T-helper 1 cell treated with Interleukin-12 subunit alpha and Interleukin-12 subunit beta and Interleukin-4 antibody, amounts not matched to agents 30 μg/mL and 1 μg/mL, for 36 hours (primary cell): ENCODE results near the gene KRT14.
"Not testable (repeated sequence)": the region's sequence is repeated elsewhere in the genome, so short reads cannot be mapped to it uniquely, and the experiment has no call there.

Experiments
- H3K27ac Mint-ChIP-seq: one replicate; pipeline ENCODE4 v1.8.0; 2021; ENCODE audit warnings: mild to moderate bottlenecking, mixed read lengths
- H3K27me3 Mint-ChIP-seq: one replicate; pipeline ENCODE4 v1.8.0; 2021; ENCODE audit warnings: low read depth, mixed read lengths
- H3K36me3 Mint-ChIP-seq: one replicate; pipeline ENCODE4 v1.8.0; 2021; ENCODE audit warnings: low read depth, mixed read lengths
- H3K4me1 Mint-ChIP-seq: one replicate; pipeline ENCODE4 v1.8.0; 2021; ENCODE audit warnings: low read depth, mixed read lengths
- H3K4me3 Mint-ChIP-seq: one replicate; pipeline ENCODE4 v1.8.0; 2021; ENCODE audit warnings: mild to moderate bottlenecking, moderate library complexity, mixed read lengths
- H3K9me3 Mint-ChIP-seq: one replicate; pipeline ENCODE4 v1.8.0; 2021; ENCODE audit warnings: mixed read lengths

The KRT14 gene

GRCh38 chr17:41579484-41580243 lies 7.0 kb downstream of the KRT14 start:
- Mint-ChIP-seq H3K9me3 (no peaks in the 10 kb centered on the region), H3K27ac (no peak overlapping the region), H3K4me3 (no peak overlapping the region), H3K4me1 (peaks cover 6% of the 10 kb centered on the region), H3K36me3 (no peaks in the 10 kb centered on the region), H3K27me3 (peaks cover 20% of the 10 kb centered on the region)

DNA sequence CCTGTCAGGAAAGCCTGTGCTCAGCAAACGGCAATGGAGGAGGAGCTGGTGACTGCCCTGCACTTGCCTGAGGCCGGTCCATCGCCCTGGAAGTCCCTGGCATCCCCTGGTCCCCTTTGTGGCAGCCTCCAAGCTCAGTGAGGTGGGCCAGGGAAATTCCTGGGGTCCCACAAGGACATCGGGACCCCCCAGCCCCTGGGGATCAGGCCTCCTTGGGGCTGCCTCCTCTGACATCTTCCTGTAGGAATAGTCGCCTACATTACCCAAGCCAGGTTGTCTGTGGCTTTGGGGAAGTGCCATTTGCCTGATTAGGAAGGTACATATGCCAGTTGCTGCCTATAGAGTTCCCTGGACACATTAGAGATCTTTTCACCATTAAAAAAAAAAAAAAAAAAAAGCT lies 7.7 kb downstream of the KRT14 start:
- no peak overlapping the region for H3K4me3 Mint-ChIP-seq

DNA sequence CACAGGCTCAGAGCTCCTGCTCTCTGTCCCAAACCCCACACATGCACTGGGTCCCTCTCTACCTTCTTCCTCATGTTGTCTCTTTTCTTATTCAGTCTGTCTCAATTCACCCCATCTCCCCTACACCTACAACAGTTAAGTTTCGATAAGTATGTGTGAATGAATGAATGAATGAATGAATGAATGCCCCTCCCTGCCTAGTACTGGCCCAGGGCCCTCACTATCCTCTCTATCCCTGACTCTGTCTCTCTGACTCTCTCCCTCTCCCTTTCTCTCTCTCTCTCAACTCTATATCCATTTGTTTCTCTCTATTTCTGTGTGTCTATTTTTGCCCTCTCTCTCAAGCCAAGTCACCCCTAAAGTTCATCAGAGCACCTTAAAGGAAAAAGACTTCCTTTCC lies 8.2 kb downstream of the KRT14 start:
- Mint-ChIP-seq H3K27ac (no peak overlapping the region), H3K27me3 (peaks cover 21% of the 10 kb centered on the region), H3K36me3 (no peaks in the 10 kb centered on the region), H3K9me3 (no peaks in the 10 kb centered on the region), H3K4me3 (no peak overlapping the region), H3K4me1 (peaks cover 6% of the 10 kb centered on the region)

More for the DNA sequence above, 7.7 kb downstream of the KRT14 start:
- H3K4me1 Mint-ChIP-seq = peaks cover 6% of the 10 kb centered on the region
- H3K27ac Mint-ChIP-seq = no peak overlapping the region
- H3K27me3 Mint-ChIP-seq = peaks cover 20% of the 10 kb centered on the region
- no peaks in the 10 kb centered on the region for H3K36me3 Mint-ChIP-seq
- no peaks in the 10 kb centered on the region for H3K9me3 Mint-ChIP-seq

GRCh38 chr17:41576740-41577139 lies 10.0 kb downstream of the KRT14 start:
- H3K4me3 Mint-ChIP-seq, H3K27ac Mint-ChIP-seq, H3K9me3 Mint-ChIP-seq, H3K4me1 Mint-ChIP-seq, H3K36me3 Mint-ChIP-seq: not testable (repeated sequence)
- peaks cover 26% of the 10 kb centered on the region for H3K27me3 Mint-ChIP-seq

DNA sequence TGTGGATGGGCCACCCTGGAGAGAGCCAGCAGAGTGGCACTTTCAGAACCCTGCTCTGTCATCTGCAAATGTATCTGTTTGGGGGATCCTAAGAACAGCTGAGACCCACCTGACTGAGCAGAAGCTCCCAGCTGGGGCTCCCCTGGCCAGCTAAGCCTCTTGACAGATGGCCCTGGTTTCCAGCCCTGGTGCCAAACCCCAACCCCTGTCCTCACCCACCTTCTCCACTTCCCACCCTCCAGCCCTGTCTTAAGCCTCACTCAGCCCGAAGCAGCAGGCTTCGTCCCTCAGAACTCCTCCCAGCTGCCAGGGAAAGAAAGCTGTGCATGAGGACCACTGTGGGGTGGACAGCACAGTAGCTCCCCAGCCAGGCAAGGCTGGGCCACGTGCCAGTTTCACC lies 11.4 kb downstream of the KRT14 start:
- Mint-ChIP-seq H3K9me3 (no peaks in the 10 kb centered on the region), H3K4me1 (peaks cover 6% of the 10 kb centered on the region), H3K27me3 (peaks cover 15% of the 10 kb centered on the region), H3K4me3 (no peak overlapping the region), H3K36me3 (no peaks in the 10 kb centered on the region), H3K27ac (no peak overlapping the region)

- Mint-ChIP-seq H3K27ac (no peak within 1 kb of the TSS), H3K27me3 (peaks cover 22% of the 10 kb centered on the region), H3K4me3 (no peak within 1 kb of the TSS), H3K36me3 (peaks cover 2% of the 10 kb centered on the region), H3K9me3 (peaks cover 9% of the 10 kb centered on the region), H3K4me1 (peaks cover 5% of the 10 kb centered on the region)
Observed at GRCh38 chr17:41571561-41572434, 14.9 kb downstream of the KRT14 start, which contains the start of gene KRT9. TSS of gene KRT9 (minus strand) at chr17:41572059. CDS start at chr17:41571992, 67 bp downstream.

DNA sequence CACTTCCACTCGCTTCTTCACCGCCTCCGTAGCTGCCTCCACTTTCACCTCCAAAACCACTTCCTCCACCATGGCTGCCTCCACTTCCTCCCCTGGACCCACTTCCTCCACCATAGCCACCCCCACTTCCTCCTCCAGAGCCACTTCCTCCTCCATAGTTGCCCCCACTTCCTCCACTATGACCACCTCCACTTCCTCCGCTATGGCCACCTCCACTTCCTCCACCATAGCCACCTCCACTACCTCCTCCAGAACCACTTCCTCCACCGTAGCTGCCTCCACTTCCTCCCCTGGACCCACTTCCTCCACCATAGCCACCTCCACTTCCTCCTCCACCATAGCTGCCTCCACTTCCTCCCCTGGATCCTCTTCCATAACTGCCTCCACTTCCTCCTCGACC lies 19.4 kb downstream of the KRT14 start:
- Mint-ChIP-seq H3K36me3 (peaks cover 2% of the 10 kb centered on the region), H3K9me3 (peaks cover 9% of the 10 kb centered on the region), H3K4me1 (peaks cover 5% of the 10 kb centered on the region), H3K27ac (peak overlapping the region; percentile 50), H3K27me3 (peaks cover 36% of the 10 kb centered on the region), H3K4me3 (no peak overlapping the region)

- Mint-ChIP-seq H3K27ac (no peak overlapping the region), H3K27me3 (peaks cover 34% of the 10 kb centered on the region), H3K4me1 (peaks cover 5% of the 10 kb centered on the region)
Observed at GRCh38 chr17:41565338-41565737, 21.4 kb downstream of the KRT14 start.

DNA sequence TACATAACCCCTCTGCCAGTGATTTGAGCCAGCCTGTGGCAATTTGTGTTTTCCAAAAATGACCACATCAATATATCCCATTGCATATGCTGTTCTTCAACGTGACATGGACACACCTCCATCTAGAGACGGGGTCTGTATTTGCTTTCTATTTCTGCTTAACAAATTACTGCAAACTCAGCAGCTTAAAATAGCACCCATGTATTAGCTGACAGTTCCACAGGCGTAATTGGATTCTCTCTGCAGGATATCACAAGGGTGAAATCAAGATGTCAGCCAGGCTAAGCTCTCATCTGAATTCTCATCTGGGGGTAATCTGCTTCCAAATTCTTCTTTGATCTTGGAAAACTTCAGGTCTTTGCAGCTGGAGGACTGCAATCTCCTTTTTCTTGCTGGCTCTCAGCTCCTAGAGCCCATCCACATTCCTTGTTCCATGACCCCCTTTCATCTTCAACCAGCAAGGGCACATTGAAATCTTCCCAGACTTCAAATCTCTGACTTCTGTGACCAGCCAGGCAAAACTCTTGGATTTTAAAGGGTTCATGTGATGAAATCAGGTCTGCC lies 23.0 kb downstream of the KRT14 start:
- Mint-ChIP-seq H3K4me3 (no peak overlapping the region), H3K9me3 (peaks cover 9% of the 10 kb centered on the region), H3K4me1 (peaks cover 5% of the 10 kb centered on the region), H3K27ac (no peak overlapping the region), H3K36me3 (peaks cover under 1% of the 10 kb centered on the region), H3K27me3 (peaks cover 24% of the 10 kb centered on the region)

More at GRCh38 chr17:41565338-41565737, 21.4 kb downstream of the KRT14 start:
- peaks cover 2% of the 10 kb centered on the region for H3K36me3 Mint-ChIP-seq
- H3K9me3 Mint-ChIP-seq = peaks cover 9% of the 10 kb centered on the region
- H3K4me3 Mint-ChIP-seq = no peak overlapping the region

GRCh38 chr17:41561554-41561953 lies 25.1 kb downstream of the KRT14 start:
- H3K4me3 Mint-ChIP-seq = no peak overlapping the region

GRCh38 chr17:41559548-41559947 lies 27.1 kb downstream of the KRT14 start:
- Mint-ChIP-seq H3K9me3 (no peaks in the 10 kb centered on the region), H3K27me3 (peaks cover 20% of the 10 kb centered on the region)

More at GRCh38 chr17:41561554-41561953, 25.1 kb downstream of the KRT14 start:
- Mint-ChIP-seq H3K27me3 (peaks cover 28% of the 10 kb centered on the region), H3K27ac (no peak overlapping the region), H3K9me3 (no peaks in the 10 kb centered on the region), H3K36me3 (no peaks in the 10 kb centered on the region), H3K4me1 (no peaks in the 10 kb centered on the region)

DNA sequence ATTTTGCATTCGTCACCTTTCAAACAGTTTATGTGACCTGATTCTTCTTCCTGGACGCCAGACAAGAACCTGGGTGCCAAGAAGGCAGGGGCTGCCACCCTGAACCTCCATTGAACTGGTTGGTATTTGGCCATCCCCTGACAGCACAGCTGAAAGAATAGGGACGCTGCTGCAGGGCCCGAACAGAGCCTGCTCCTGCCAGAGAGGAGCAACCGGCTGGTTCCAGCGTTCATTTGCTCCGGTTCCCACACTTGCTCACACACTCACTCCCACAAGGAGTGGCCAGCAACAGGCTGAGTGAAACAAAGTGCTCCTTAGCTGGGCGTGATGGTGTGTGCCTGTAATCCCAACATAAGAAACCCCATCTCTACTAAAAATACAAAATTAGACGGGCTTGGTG lies 29.8 kb downstream of the KRT14 start:
- peaks cover 18% of the 10 kb centered on the region for H3K27me3 Mint-ChIP-seq
- no peaks in the 10 kb centered on the region for H3K36me3 Mint-ChIP-seq
- no peaks in the 10 kb centered on the region for H3K9me3 Mint-ChIP-seq
- no peaks in the 10 kb centered on the region for H3K4me1 Mint-ChIP-seq
- no peak overlapping the region for H3K4me3 Mint-ChIP-seq
- H3K27ac Mint-ChIP-seq = no peak overlapping the region

More at GRCh38 chr17:41559548-41559947, 27.1 kb downstream of the KRT14 start:
- no peaks in the 10 kb centered on the region for H3K4me1 Mint-ChIP-seq
- no peak overlapping the region for H3K27ac Mint-ChIP-seq
- H3K36me3 Mint-ChIP-seq = no peaks in the 10 kb centered on the region
- no peak overlapping the region for H3K4me3 Mint-ChIP-seq

GRCh38 chr17:41556306-41556705 lies 30.4 kb downstream of the KRT14 start:
- Mint-ChIP-seq H3K4me1 (no peaks in the 10 kb centered on the region), H3K36me3 (no peaks in the 10 kb centered on the region), H3K27ac (no peak overlapping the region), H3K9me3 (no peaks in the 10 kb centered on the region), H3K27me3 (peaks cover 18% of the 10 kb centered on the region), H3K4me3 (no peak overlapping the region)

- Mint-ChIP-seq H3K27ac (no peak overlapping the region), H3K9me3 (no peaks in the 10 kb centered on the region), H3K36me3 (no peaks in the 10 kb centered on the region), H3K27me3 (peaks cover 18% of the 10 kb centered on the region), H3K4me3 (no peak overlapping the region), H3K4me1 (no peaks in the 10 kb centered on the region)
Observed at GRCh38 chr17:41555105-41555887, 31.4 kb downstream of the KRT14 start.
